ENCODE results near the gene TEX2.
A peak's percentile ranks its signal among the peaks of the same experiment; 100 is the strongest.

Gene TEX2

DNA sequence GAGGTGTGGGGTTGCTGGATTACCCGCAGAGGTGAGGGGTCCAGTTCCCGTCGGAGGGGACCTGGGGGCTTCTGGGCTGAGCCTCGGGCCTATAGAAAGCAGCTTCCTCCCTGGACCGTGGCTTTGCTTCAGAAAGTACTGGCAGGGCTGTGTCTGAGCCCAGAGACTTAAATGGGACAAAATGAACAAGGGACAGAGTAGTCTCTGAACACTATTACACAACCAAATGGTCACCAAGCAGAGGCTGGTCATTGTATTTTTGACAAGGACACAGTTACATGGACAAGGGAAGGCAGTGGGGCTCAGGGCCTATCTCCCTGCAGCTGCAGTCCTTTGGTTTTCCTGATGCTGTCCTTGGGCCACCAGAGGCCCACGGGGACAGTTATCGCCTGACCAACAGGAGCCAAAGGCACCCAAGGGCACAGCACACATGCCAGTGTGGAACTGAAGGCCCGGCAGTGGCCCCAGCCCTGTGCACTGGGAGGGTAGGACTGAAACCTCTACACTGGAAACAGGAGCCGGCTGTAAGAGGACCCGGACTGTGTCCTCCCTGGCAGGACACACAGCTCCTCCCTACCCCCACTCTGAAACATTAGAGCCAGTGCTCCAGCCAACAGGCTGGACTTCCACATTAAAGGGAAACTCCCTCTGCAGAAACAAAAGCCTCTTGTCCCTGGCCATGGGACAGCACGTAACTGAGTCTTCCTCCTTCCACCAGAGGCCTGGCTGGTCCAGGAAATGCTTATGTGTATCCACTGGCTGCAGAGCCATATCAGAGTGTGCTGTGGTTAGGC is 107.1 kb downstream of the TEX2 start:
- H3K27me3 Mint-ChIP-seq: no peaks in the 10 kb centered on the region
- peak overlapping the region; percentile 41 for H3K27ac Mint-ChIP-seq
- H3K4me3 Mint-ChIP-seq: no peak overlapping the region
- H3K36me3 Mint-ChIP-seq: no peaks in the 10 kb centered on the region
- H3K9me3 Mint-ChIP-seq: no peaks in the 10 kb centered on the region
- H3K4me1 Mint-ChIP-seq: no peaks in the 10 kb centered on the region

- Mint-ChIP-seq H3K9me3 (no peaks in the 10 kb centered on the region), H3K27ac (peak overlapping the region; percentile 41), H3K27me3 (no peaks in the 10 kb centered on the region), H3K4me1 (no peaks in the 10 kb centered on the region), H3K36me3 (no peaks in the 10 kb centered on the region), H3K4me3 (no peak overlapping the region)
Observed at GRCh38 chr17:64155129-64155528, 107.9 kb downstream of the TEX2 start.

- Mint-ChIP-seq H3K9me3 (no peaks in the 10 kb centered on the region), H3K4me3 (no peak overlapping the region), H3K4me1 (no peaks in the 10 kb centered on the region), H3K27ac (no peak overlapping the region), H3K36me3 (no peaks in the 10 kb centered on the region), H3K27me3 (no peaks in the 10 kb centered on the region)
Observed at GRCh38 chr17:64154717-64155116, 108.3 kb downstream of the TEX2 start.

GRCh38 chr17:64154313-64154695 is 108.8 kb downstream of the TEX2 start:
- Mint-ChIP-seq H3K4me3 (no peak overlapping the region), H3K27me3 (no peaks in the 10 kb centered on the region), H3K36me3 (no peaks in the 10 kb centered on the region), H3K27ac (peak overlapping the region; percentile 46), H3K9me3 (no peaks in the 10 kb centered on the region), H3K4me1 (no peaks in the 10 kb centered on the region)

DNA sequence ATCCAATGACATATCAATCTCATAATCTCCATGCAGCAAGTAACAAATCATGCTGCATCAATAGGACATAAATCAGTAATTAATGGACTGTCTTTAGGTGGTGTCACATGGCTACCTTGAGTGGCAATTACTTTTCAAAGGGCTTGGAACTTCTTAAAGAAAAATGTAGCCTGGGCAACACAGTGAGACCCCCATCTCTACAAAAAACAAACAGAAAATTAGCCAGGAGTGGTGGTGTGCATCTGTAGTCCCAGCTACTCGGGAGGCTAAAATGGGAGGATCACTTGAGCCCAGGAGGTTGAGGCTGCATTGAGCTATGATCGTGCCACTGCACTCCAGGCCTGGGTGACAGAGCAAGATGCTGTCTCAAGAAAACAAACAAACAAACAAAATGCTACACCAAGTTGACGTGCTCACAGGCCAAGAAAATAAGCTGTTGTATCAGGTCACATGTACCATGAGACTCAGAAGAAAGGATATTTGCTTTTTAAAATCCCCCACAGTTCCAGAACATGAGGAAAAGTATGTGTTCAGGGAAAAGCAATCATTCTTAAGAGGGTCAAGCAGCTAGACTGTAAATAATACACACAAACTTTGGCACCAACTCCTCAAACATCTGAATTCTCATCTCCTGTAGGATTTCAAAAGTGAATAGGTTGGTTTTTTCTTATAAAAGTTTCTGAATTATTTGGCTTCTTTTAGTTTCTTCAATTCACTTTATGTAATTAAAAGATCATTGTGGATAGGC is 109.3 kb downstream of the TEX2 start:
- no peak overlapping the region for H3K27ac Mint-ChIP-seq
- peaks cover 3% of the 10 kb centered on the region for H3K36me3 Mint-ChIP-seq
- no peaks in the 10 kb centered on the region for H3K9me3 Mint-ChIP-seq
- H3K27me3 Mint-ChIP-seq: no peaks in the 10 kb centered on the region
- no peak overlapping the region for H3K4me3 Mint-ChIP-seq
- no peaks in the 10 kb centered on the region for H3K4me1 Mint-ChIP-seq

DNA sequence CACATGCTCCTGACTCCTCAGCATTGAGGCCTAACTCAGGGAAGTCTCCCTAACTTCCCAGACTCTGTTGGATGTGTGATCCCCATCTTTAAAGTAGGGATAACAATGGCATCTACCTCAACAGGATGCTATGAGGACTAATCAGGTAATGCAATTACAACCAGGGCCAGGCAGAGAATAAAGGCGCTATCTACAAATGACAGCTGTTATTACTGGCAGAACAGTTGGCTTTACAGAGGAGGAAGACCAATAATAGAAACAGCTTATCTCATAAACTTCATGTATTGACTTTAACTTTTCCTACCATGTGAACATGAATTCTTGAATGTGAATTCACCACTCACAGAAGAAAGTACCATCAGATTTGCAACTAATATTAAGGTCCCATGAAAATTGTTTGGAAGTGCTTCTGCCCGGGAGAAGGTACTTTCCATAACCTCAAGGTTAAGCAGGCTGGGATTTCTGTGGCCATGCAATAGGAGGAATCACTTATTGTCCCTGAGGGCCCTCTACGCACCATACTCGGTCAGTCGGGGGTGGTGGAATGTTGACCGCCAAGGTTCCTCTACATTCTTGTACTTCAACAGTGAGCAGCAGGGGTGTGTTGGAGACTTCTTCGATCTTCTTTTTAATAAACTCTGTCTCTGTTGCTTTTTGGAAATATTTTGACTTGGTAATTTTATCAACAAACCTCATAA is 110.5 kb downstream of the TEX2 start:
- Mint-ChIP-seq H3K27me3 (no peaks in the 10 kb centered on the region), H3K36me3 (peaks cover 9% of the 10 kb centered on the region), H3K4me3 (no peak overlapping the region), H3K4me1 (peaks cover 8% of the 10 kb centered on the region), H3K9me3 (no peaks in the 10 kb centered on the region), H3K27ac (no peak overlapping the region)

- peaks cover 14% of the 10 kb centered on the region for H3K36me3 Mint-ChIP-seq
- H3K27me3 Mint-ChIP-seq: no peaks in the 10 kb centered on the region
- H3K4me3 Mint-ChIP-seq: no peak overlapping the region
- peaks cover 18% of the 10 kb centered on the region for H3K4me1 Mint-ChIP-seq
- no peaks in the 10 kb centered on the region for H3K9me3 Mint-ChIP-seq
- H3K27ac Mint-ChIP-seq: no peak overlapping the region
Observed at GRCh38 chr17:64151016-64151368, 112.1 kb downstream of the TEX2 start.

GRCh38 chr17:64150237-64151015 is 112.6 kb downstream of the TEX2 start:
- H3K36me3 Mint-ChIP-seq: peaks cover 14% of the 10 kb centered on the region
- no peaks in the 10 kb centered on the region for H3K27me3 Mint-ChIP-seq
- no peak overlapping the region for H3K4me3 Mint-ChIP-seq
- H3K4me1 Mint-ChIP-seq: peaks cover 18% of the 10 kb centered on the region
- H3K9me3 Mint-ChIP-seq: no peaks in the 10 kb centered on the region
- peak overlapping the region; percentile 26 for H3K27ac Mint-ChIP-seq

DNA sequence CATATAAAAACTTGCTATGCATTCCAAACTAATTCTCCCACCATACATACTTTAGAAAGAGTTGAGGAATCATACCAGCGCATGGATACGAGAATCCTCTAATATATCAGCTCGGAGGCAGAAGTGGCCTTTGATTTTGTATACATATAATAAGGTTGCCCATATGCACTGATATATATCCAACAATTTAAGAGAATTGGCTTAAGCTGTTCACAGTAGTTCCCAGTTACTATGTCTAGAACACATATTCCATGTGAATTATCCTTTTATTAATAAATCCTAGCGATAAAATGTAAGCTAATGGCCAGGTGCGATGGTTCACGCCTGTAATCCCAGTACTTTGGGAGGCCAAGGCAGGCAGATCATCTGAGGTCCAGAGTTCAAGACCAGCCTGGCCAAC is 113.9 kb downstream of the TEX2 start:
- Mint-ChIP-seq H3K4me1 (peaks cover 22% of the 10 kb centered on the region), H3K27ac (no peak overlapping the region), H3K27me3 (no peaks in the 10 kb centered on the region), H3K4me3 (no peak overlapping the region), H3K36me3 (peaks cover 14% of the 10 kb centered on the region), H3K9me3 (no peaks in the 10 kb centered on the region)

DNA sequence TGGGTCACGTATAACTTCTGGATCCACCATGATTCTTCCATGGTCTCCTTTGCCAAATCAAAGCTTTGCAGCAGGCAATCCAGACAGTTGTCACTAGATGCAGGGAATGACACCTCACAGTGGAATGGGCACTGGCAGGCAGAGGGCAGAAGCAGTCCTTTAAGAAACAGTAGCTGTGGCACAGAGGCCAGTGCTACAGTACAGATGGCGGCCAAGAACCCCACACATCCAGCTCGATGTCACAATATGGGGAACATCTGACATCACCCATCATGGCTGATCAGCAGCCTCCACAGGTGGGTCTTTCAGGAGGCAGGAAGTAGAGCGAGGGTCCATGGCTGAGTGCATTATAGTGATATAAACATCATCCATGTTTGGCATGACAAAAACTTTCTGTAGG is 114.4 kb downstream of the TEX2 start:
- Mint-ChIP-seq H3K27ac (peak overlapping the region; percentile 85), H3K4me3 (no peak overlapping the region), H3K27me3 (no peaks in the 10 kb centered on the region), H3K4me1 (peaks cover 22% of the 10 kb centered on the region), H3K9me3 (no peaks in the 10 kb centered on the region), H3K36me3 (peaks cover 14% of the 10 kb centered on the region)

DNA sequence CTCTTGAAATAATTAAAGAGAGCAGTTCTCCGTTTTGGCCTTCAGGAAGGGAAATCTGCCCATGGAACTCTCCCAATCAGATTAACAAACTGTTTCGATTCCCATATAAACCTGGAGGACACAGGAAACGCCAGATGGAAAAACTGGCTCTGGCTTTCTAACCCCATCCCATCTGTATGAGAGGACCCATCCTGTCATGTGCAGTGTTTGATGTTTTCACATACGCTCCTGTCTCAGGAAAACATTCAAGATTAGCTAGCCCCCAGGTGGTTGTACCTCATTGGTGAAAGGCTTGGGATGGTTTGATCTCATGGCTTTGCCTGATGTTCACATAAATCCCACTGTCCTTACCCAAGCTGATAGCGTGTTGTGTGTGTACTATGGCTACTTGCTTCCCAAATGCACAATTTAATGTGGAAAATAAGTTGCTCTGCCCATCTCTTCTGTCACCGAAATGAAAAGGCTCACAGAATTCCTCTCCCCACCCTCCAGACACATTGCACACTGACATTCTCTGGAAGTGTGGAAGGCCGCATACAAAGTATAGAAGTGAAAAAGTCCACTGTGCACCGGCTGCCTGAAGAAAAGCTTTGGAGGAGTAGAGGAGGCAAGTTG is 114.9 kb downstream of the TEX2 start:
- H3K9me3 Mint-ChIP-seq: no peaks in the 10 kb centered on the region
- H3K27ac Mint-ChIP-seq: no peak overlapping the region
- H3K4me3 Mint-ChIP-seq: peak overlapping the region; percentile 63

GRCh38 chr17:64147110-64148016 is 115.7 kb downstream of the TEX2 start:
- H3K4me1 Mint-ChIP-seq: peaks cover 22% of the 10 kb centered on the region
- H3K9me3 Mint-ChIP-seq: no peaks in the 10 kb centered on the region
- H3K4me3 Mint-ChIP-seq: no peak overlapping the region
- H3K27me3 Mint-ChIP-seq: no peaks in the 10 kb centered on the region
- peaks cover 14% of the 10 kb centered on the region for H3K36me3 Mint-ChIP-seq
- H3K27ac Mint-ChIP-seq: no peak overlapping the region

More for the DNA sequence above, 114.9 kb downstream of the TEX2 start:
- Mint-ChIP-seq H3K27me3 (no peaks in the 10 kb centered on the region), H3K36me3 (peaks cover 14% of the 10 kb centered on the region), H3K4me1 (peaks cover 22% of the 10 kb centered on the region)

DNA sequence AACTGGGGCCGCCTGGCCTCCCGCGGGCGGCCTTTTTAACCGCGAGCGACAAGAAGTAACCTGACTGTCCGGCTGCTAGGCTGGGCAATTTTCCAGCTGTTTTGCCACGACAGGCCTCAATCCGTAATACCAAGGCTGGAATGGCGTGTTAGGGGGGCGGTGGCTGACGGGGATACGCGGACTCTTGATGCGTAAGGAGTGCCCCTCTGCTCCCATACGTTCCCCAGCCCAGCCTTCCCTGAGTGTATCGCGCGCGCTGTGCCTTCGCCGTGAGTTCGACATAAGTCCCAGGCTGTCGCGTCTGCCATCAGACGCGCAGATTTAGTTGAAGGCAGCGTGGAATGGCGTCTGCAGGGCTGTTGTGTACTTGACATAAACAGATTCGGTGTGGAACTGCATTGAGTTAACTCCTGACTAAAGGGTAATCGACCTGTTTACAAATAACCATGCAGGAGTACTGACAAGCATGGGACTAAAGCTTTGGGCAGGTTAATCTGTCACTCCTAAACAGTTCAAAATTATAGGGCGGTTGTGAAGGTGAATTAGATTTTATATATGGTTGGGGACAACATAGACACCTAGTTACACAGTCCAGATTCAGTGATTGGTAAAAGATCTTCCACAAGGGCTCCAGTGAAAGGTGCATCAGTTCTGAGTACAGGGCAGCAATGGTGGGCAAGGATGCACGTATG is 116.5 kb downstream of the TEX2 start:
- Mint-ChIP-seq H3K9me3 (no peaks in the 10 kb centered on the region), H3K4me1 (peaks cover 22% of the 10 kb centered on the region), H3K4me3 (no peak overlapping the region), H3K27me3 (no peaks in the 10 kb centered on the region), H3K27ac (no peak overlapping the region), H3K36me3 (peaks cover 14% of the 10 kb centered on the region)
